Peyer's patch (tissue), 4 donors: ENCODE results near the gene RALGPS1. TPM values are rescaled to one million over a fixed set of nuclear protein-coding genes. Genes with fewer than 3 reads are reported as not detected.

Experiments used
- DNase-seq, 3 donors: peaks; one replicate each; pipeline ENCODE4 v3.0.0-alpha.2; 2017 to 2019
- H3K27ac ChIP-seq, 4 donors: fragments of 200-600 bp; sonication (generic); one replicate each; pipeline ENCODE4 v1.5.1; 2016 to 2019
- H3K27me3 ChIP-seq, 2 donors: fragments of 200-600 bp; sonication (generic); one replicate each; pipeline ENCODE4 v1.5.1; 2019
- H3K36me3 ChIP-seq, 3 donors: fragments of 200-600 bp; sonication (generic); one replicate each; pipeline ENCODE4 v1.5.1; 2016 to 2019
- H3K4me1 ChIP-seq, 4 donors: fragments of 200-600 bp; sonication (generic); one replicate each; pipeline ENCODE4 v1.5.1; 2016 to 2019
- H3K4me3 ChIP-seq, 4 donors: fragments of 200-600 bp; sonication (generic); 1 replicate in 3 of 4; 2 replicates in 1 of 4; pipeline ENCODE4 v1.5.1; 2016 to 2019; ENCODE audit warnings: mild to moderate bottlenecking in 1 of 4
- H3K9me3 ChIP-seq, 4 donors: fragments of 200-600 bp; sonication (generic); one replicate each; pipeline ENCODE4 v1.5.1; 2016 to 2019; ENCODE audit warnings: mild to moderate bottlenecking in 1 of 4
- POLR2A ChIP-seq, 2 donors: fragments of 450-650 bp; IDR thresholded peaks; one replicate each; pipeline ENCODE4 v1.5.1; 2017; ENCODE audit warnings: antibody characterized with exemption in 2 of 2, mild to moderate bottlenecking in 2 of 2, moderate library complexity in 2 of 2
- total RNA-seq, 4 donors: library from RNA; depleted of rRNA; stranded (reverse); fragments of >200 nt; gene quantifications; one replicate each; pipeline ENCODE4 v1.1.0, GENCODE V29; 2016
- TF ChIP-seq, protein P1 (sequence below), 6 experiments: fragments of 450-650 bp in 4 of 6; fragments of 200-600 bp in 2 of 6; sonication (generic) in 1 of 6; IDR thresholded peaks; one replicate each; pipeline ENCODE4 v1.5.1; 2017 to 2019; ENCODE audit warnings: antibody characterized with exemption in 6 of 6, mild to moderate bottlenecking in 3 of 6, moderate library complexity in 1 of 6

Gene RALGPS1
- total RNA-seq, 4 donors from 2014 or later: 38.8 to 158 (median 141) TPM

DNA sequence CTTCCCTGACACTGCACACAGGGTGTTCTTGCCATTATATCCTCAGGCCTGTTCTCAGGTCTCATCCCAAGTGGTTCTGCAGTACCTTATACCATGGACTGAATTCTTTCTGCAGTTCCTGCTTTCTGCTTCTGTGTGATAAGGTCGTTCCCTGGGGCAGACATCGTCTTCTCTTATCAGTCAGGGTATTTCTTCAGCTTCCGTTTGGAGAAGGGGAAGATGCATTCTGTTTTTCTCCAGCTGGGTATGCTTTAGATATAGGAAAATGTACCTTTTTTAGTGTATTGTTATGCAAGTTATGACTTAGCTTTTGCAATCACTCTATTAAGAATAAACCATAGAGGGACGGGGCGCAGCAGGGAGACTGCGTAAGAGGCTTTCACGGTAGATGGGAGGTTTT lies 31.1 kb downstream of the RALGPS1 start:
- no peaks in the 10 kb centered on the region for H3K36me3 ChIP-seq
- H3K27ac ChIP-seq: no peak overlapping the region
- no peaks in the 10 kb centered on the region for H3K9me3 ChIP-seq
- H3K4me1 ChIP-seq: peaks cover 0 to 10% (median 0%) of the 10 kb centered on the region in 4 donors
- H3K4me3 ChIP-seq: no peak overlapping the region
- H3K27me3 ChIP-seq: no peaks in the 10 kb centered on the region
- DNase-seq: no peak
- TF ChIP-seq POLR2A (IDR thresholded peaks at IDR 0.05): no peak
- TF ChIP-seq, protein P1, sequence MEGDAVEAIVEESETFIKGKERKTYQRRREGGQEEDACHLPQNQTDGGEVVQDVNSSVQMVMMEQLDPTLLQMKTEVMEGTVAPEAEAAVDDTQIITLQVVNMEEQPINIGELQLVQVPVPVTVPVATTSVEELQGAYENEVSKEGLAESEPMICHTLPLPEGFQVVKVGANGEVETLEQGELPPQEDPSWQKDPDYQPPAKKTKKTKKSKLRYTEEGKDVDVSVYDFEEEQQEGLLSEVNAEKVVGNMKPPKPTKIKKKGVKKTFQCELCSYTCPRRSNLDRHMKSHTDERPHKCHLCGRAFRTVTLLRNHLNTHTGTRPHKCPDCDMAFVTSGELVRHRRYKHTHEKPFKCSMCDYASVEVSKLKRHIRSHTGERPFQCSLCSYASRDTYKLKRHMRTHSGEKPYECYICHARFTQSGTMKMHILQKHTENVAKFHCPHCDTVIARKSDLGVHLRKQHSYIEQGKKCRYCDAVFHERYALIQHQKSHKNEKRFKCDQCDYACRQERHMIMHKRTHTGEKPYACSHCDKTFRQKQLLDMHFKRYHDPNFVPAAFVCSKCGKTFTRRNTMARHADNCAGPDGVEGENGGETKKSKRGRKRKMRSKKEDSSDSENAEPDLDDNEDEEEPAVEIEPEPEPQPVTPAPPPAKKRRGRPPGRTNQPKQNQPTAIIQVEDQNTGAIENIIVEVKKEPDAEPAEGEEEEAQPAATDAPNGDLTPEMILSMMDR (IDR thresholded peaks at IDR 0.05): no peak

DNA sequence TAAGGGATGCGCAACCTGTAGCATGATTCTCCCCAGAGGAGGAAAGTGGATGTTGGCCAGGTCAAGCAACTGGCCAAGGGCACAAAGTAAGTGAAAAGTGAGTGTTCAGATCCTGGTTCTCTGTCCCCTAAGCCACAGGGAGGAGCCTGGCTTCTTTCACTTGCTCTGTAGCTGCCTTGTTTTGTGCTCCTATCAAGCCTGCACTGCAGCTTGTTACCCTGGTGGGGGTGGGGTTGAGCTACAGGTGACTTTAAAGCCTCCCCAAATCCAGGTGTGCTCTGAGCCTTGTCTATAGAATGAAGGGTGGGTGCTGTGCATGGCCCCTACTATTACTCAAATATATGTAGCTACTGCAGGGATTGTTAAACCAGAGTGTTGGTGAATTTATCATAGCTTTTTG lies 32.9 kb downstream of the RALGPS1 start:
- Histone ChIP-seq H3K27ac (no peak overlapping the region), H3K27me3 (no peaks in the 10 kb centered on the region), H3K36me3 (no peaks in the 10 kb centered on the region), H3K4me1 (no peaks in the 10 kb centered on the region), H3K9me3 (no peaks in the 10 kb centered on the region), H3K4me3 (no peak overlapping the region)
- DNase-seq: no peak
- no peak for TF ChIP-seq POLR2A (IDR thresholded peaks at IDR 0.05)
- TF ChIP-seq, protein P1 (IDR thresholded peaks at IDR 0.05): no peak

DNA sequence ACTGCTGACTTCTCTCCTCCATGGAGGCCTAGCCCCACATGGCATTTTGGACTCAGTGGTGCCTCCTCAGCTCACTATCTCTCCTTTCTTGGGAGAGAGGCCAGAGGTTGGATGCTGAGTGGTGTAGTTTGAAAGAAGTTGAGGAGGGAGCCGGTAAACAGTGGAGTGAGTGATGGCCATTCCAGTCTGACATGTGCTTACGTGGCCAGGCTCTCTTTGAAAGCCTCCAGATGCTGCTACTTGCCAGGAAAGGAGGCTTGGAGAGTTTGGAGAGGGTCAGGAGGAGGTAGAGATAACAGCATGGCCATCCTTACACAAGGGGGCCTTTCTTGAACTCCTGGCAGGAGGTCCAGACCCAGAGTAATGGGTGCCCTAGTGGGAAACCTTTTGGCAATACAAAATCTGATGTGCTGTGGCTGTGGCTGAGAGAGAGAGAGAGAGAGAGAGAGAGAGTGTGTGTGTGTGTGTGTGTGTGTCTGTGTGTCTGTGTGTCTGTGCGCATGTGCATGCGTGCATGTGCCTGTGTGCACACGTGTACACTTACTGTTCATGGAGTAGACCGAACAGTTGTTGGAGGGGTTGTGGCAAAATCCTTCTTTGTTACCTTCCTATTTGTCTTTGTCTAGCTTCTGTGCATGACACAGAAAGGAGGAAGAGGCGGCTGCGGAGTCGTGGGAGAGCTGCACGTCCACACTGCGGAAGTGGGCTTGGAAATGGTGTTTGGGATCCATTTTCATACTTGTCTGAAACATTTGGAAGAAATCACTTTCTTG lies 37.8 kb downstream of the RALGPS1 start:
- H3K27ac ChIP-seq: peak overlapping the region in 1 of 4 donors; percentile 58
- no peaks in the 10 kb centered on the region for H3K9me3 ChIP-seq

DNA sequence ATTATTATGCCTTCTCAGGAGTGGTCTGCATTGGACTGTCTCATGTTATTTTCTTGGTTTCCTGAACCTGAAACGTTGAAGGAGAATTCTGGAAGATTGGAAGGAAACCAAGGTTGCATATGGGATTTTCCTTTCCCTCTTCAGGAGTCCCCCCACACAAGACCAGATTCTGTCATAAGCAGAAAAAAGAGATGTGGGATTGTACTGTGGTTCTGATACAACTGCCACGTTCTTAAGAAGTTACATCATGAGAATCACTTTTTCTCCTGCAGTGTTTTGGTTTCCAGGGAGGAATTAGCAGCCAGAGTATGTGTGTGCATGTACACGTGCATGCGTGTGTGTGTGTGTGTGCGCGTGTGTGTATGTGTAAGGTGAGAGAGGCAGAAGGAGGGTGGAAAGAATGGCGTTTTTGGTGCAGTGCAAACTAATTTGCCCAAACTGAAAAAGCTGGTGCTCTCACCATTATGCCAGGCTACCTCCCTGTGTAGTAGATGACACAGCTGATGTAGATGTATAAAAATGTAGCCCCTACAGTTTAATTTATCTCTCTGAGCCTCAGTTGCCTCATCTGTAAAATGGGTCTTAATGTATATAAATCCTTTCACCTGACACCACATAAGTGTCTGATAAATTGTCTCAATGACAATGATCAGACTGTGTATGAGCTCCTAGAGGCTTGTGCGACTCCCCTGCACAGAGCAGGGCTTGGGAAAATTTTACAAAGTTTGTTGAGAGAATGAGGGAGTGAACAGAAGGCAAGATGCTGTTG lies 38.6 kb downstream of the RALGPS1 start:
- Histone ChIP-seq H3K27me3 (no peaks in the 10 kb centered on the region), H3K4me3 (no peak overlapping the region), H3K4me1 (no peaks in the 10 kb centered on the region), H3K27ac (peak overlapping the region in 1 of 4 donors; percentile 19), H3K36me3 (no peaks in the 10 kb centered on the region), H3K9me3 (no peaks in the 10 kb centered on the region)
- DNase-seq: no peak
- TF ChIP-seq, protein P1 (IDR thresholded peaks at IDR 0.05): no peak
- TF ChIP-seq POLR2A (IDR thresholded peaks at IDR 0.05): no peak

More for the DNA sequence above, 37.8 kb downstream of the RALGPS1 start:
- Histone ChIP-seq H3K4me3 (no peak overlapping the region), H3K4me1 (no peaks in the 10 kb centered on the region), H3K27me3 (no peaks in the 10 kb centered on the region), H3K36me3 (no peaks in the 10 kb centered on the region)
- DNase-seq: no peak
- no peak for TF ChIP-seq POLR2A (IDR thresholded peaks at IDR 0.05)
- TF ChIP-seq, protein P1 (IDR thresholded peaks at IDR 0.05): no peak

DNA sequence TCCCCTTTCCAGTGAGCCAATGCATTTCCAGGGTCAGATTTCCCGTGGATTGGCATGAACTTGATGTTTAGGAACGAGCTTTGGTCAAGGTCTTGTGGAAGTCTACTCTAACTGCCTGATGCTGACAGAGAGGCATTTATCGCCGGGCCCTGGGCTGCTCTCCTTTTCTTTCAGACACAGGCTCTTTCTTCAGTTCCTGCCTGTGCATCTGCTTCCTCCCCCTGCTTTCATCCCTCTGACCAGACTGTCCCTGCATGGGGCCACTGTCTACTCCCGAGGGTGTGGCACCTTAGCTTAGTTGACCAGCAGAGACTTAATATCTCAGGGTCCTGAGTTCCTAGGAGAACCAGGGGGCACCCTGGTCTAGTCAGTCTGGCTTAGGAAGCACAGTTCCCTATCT lies 41.2 kb downstream of the RALGPS1 start:
- Histone ChIP-seq H3K9me3 (no peaks in the 10 kb centered on the region), H3K4me1 (no peaks in the 10 kb centered on the region), H3K27me3 (no peaks in the 10 kb centered on the region), H3K36me3 (no peaks in the 10 kb centered on the region), H3K27ac (no peak overlapping the region), H3K4me3 (no peak overlapping the region)
- DNase-seq: no peak
- TF ChIP-seq, protein P1 (IDR thresholded peaks at IDR 0.05): no peak
- no peak for TF ChIP-seq POLR2A (IDR thresholded peaks at IDR 0.05)
